GM12878 (cell line): ENCODE measurements around the gene RETN.

Experiments
- BHLHE40 ChIP-seq, 2 experiments: fragments of 450-650 bp in 1 of 2; IDR thresholded peaks; 2 replicates each; pipeline ENCODE4 v1.6.1; 2011 to 2017; ENCODE audit warnings: low read depth in 2 of 2, borderline replicate concordance in 1 of 2, improper control_type of control experiment in 1 of 2, low read length in 1 of 2, mild to moderate bottlenecking in 1 of 2
- CTCF ChIP-seq, 3 experiments: IDR thresholded peaks in 2 of 3; conservative IDR thresholded peaks in 1 of 3; 2 replicates each; pipeline ENCODE4 v1.5.1; 2011; ENCODE audit warnings: low read depth in 3 of 3, low read length in 3 of 3, mild to moderate bottlenecking in 3 of 3, control low read depth in 2 of 3, moderate library complexity in 2 of 3, inconsistent platforms in 1 of 3, mixed read lengths in 1 of 3; ENCODE audit not compliant: control insufficient read depth in 2 of 3, insufficient read depth in 1 of 3; ENCODE audit errors: extremely low read depth in 1 of 3
- ESRRA ChIP-seq: IDR thresholded peaks from 2 replicates; pipeline ENCODE4 v1.6.1; 2012; ENCODE audit warnings: mild to moderate bottlenecking, low read length, improper control_type of control experiment
- EZH2 ChIP-seq: IDR thresholded peaks from 2 replicates; pipeline ENCODE4 v1.6.1; 2012; ENCODE audit warnings: low read depth, mild to moderate bottlenecking, control low read depth, inconsistent platforms, low read length, borderline replicate concordance; ENCODE audit not compliant: control insufficient read depth
- GATAD2B ChIP-seq: fragments of 450-650 bp; conservative IDR thresholded peaks from 2 replicates; pipeline ENCODE4 v1.6.1; 2017; ENCODE audit warnings: low read depth, mild to moderate bottlenecking, moderate library complexity
- HDGF ChIP-seq: fragments of 450-650 bp; IDR thresholded peaks from 2 replicates; pipeline ENCODE4 v1.6.1; 2016; ENCODE audit warnings: antibody characterized with exemption
- KAT2A ChIP-seq: conservative IDR thresholded peaks from 2 replicates; pipeline ENCODE4 v1.6.1; 2011; ENCODE audit warnings: low read depth, low read length; ENCODE audit not compliant: control insufficient read depth
- MAX ChIP-seq: IDR thresholded peaks from 2 replicates; pipeline ENCODE4 v1.6.1; 2012; ENCODE audit warnings: low read depth, low read length, improper control_type of control experiment
- POLR2AphosphoS5 ChIP-seq: IDR thresholded peaks from 2 replicates; pipeline ENCODE4 v1.6.1; 2011; ENCODE audit warnings: mild to moderate bottlenecking, low read length, inconsistent platforms
- SKIL ChIP-seq: fragments of 450-650 bp; IDR thresholded peaks from 2 replicates; pipeline ENCODE4 v1.6.1; 2017; ENCODE audit warnings: mild to moderate bottlenecking, low read depth, inconsistent platforms; ENCODE audit not compliant: poor library complexity, severe bottlenecking
- TAF1 ChIP-seq: IDR thresholded peaks from 2 replicates; pipeline ENCODE4 v1.6.1; 2011; ENCODE audit warnings: mild to moderate bottlenecking, low read depth, low read length, borderline replicate concordance

GRCh38 chr19:7655581-7655980 is 13.3 kb upstream of the RETN start:
- no peak for TF ChIP-seq MAX
- TF ChIP-seq POLR2AphosphoS5 = no peak
- no peak for TF ChIP-seq TAF1
- no peak for TF ChIP-seq CTCF (IDR thresholded peaks at IDR 0.05 in 2 of 3, conservative IDR thresholded peaks at IDR 0.05 in 1 of 3; ENCODE audit: control insufficient read depth in 2 of 3, extremely low read depth in 1 of 3, insufficient read depth in 1 of 3, low read depth in 3 of 3, low read length in 3 of 3)
- no peak for TF ChIP-seq EZH2
- no peak for TF ChIP-seq KAT2A
- no peak for TF ChIP-seq ESRRA
- no peak for TF ChIP-seq BHLHE40 (IDR thresholded peaks at IDR 0.05; ENCODE audit: borderline replicate concordance in 1 of 2, low read depth in 2 of 2, low read length in 1 of 2)
- no peak for TF ChIP-seq GATAD2B
- no peak for TF ChIP-seq SKIL
- no peak for TF ChIP-seq HDGF
